Amniotic stem cell (primary cell): ENCODE results near the gene DNAAF5.
"Not testable (repeated sequence)": the region's sequence is repeated elsewhere in the genome, so short reads cannot be mapped to it uniquely, and the experiment has no call there.

Source experiments
- DNase-seq: peaks from one replicate; lab custom pipeline; 2025; lab: John Stamatoyannopoulos, UW

Gene DNAAF5

DNA sequence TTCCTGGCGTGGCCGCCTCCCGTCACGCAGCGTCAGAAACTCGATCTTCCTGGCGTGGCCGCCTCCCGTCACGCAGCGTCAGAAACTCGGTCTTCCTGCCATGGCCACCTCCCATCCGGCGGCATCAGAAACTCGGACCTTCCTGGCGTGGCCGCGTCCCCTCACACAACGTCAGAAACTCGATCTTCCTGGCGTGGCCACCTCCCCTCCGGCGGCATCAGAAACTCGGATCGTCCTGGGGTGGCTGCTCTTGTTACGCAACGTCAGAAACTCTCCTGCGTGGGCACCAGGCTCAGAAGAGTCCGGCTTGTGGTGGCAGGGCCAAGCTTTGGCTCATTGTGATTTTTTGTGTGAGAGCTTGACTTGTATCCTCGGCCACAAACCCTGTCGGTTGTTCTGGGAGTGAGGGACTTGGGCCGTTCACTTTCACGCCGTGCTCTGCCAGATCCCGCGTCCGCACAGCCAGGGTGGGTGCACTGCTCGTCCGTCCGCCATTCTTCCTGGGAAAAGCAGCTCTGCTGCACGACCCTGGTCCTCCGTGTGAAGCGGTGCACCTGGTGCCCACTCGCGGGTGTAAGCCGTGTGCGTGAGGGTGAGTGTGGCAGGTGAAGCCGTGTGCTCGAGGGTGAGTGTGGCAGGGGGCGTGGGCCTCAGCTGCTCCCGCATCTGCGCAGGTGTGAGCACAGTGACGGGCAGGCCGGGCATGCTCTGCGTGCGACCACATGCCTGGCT, 56.4 kb downstream of the DNAAF5 start:
- DNase-seq = no peak

- DNase-seq = no peak
Measured at GRCh38 chr7:783556-784490, 57.3 kb downstream of the DNAAF5 start.

- DNase-seq = no peak
Measured at GRCh38 chr7:784971-785370, 58.5 kb downstream of the DNAAF5 start.

GRCh38 chr7:785416-785815, 58.9 kb downstream of the DNAAF5 start:
- DNase-seq = no peak

DNA sequence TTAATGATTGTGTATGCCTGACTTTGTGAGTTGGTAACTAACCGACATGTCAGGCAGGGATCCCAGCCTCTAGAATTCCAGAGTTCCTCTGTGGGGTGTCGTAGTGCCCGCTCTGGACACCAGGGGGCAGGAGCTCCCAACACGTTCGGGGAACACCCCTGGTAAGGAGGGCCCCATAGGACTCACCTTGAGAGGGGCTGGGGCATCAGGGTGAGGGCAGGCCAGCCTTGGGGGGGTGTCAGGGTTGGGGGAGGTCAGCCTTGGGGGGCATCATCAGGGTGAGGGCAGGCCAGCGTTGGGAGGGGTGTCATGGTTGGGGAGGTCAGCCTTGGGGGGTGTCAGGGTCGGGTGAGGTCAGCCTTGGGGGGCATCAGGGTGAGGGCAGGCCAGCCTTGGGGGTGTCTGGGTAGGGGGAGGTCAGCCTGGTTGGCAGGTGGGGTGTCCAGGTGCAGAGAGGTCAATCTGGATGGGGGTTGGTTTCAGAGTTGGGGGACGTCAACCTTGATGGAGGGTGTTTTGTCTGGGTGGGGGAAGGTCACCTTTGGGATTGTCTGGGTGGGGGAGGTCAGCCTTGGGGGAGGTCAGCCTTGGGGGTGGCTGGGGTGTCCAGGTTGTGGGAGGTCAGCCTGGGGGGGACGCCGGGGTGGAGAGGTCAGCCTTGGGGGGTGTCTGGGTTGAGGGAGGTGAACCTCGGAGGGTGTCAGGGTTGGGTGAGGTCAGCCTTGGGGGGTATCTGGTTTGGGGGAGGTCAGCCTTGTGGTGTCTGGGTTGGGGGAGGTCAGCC, 60.2 kb downstream of the DNAAF5 start:
- peak; percentile 15 for DNase-seq

- DNase-seq = no peak
Measured at GRCh38 chr7:787332-788240, 61.1 kb downstream of the DNAAF5 start.

DNA sequence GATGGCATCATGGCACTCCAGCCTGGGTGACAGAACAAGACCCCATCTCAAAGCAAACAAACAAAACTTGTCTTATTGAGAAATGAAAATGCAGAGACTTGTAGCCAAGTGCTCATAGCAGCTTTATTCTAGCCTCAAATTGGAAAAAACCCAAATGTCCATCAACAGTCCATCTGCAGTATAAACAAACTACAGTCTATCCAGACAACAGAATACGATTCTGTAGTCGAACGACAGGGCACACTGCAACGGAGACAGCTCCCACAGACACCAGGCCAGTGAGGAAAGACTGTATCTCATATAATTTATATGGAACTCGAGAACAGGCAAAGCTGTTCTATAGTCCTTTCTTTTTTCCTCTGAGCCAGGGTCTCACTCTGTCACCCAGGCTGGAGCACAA, 65.0 kb downstream of the DNAAF5 start:
- no peak for DNase-seq

DNA sequence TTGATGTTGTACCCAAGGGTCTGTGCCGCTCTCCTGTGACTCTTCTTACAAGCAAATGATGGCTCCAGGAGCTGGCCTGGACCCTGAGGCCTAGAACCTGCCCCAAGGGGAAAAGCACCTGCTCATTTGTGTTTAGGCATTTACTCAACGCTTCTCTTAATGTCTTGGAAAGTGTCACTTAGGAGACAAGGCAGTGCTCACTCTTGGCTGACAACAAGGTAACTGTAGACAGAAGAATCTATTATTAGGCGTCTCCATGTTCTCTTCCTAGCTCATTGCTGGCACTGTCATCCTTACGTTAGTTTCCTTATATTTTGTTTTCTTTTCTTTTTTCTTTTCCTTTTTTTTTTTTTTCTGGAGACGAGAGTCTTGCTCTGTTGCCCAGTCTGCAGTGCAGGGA, 67.7 kb downstream of the DNAAF5 start:
- no peak for DNase-seq

GRCh38 chr7:794671-795329, 68.3 kb downstream of the DNAAF5 start:
- no peak for DNase-seq

DNA sequence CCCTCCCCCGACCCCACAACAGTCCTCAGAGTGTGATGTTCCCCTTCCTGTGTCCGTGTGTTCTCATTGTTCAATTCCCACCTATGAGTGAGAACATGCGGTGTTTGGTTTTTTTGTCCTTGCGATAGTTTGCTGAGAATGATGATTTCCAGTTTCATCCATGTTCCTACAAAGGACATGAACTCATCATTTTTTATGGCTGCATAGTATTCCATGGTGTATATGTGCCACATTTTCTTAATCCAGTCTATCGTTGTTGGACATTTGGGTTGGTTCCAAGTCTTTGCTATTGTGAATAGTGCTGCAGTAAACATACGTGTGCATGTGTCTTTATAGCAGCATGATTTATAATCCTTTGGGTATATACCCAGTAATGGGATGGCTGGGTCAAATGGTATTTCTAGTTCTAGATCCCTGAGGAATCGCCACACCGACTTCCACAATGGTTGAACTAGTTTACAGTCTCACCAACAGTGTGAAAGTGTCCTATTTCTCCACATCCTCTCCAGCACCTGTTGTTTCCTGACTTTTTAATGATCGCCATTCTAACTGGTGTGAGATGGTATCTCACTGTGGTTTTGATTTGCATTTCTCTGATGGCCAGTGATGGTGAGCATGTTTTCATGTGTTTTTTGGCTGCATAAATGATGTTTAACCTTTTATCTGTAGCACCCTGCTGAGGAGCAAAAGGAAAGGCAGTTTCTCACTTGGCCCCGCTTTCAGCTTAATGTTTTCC, 70.1 kb downstream of the DNAAF5 start:
- not testable (repeated sequence) for DNase-seq

GRCh38 chr7:798921-799470, 72.5 kb downstream of the DNAAF5 start:
- no peak for DNase-seq

- DNase-seq = no peak
Measured at GRCh38 chr7:800692-801091, 74.2 kb downstream of the DNAAF5 start.

DNA sequence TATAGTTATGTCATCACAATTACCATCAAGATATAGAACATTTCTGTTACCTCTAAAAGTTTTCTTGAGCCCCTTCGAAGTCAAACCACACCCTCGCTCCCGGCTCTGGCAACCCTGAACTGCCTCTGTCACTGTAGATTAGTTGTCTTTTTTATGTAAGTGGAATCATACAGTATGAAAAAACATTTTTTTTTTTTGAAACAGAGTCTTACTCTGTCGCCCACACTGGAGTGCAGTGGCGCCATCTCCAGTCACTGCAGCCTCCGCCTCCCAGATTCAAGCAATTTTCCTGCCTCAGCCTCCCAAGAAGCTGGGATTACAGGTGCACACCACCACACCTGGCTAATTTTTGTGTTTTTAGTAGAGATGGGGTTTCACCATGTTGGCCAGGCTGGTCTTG, 74.9 kb downstream of the DNAAF5 start:
- not testable (repeated sequence) for DNase-seq

- no peak for DNase-seq
Measured at GRCh38 chr7:801940-802381, 75.5 kb downstream of the DNAAF5 start.

DNA sequence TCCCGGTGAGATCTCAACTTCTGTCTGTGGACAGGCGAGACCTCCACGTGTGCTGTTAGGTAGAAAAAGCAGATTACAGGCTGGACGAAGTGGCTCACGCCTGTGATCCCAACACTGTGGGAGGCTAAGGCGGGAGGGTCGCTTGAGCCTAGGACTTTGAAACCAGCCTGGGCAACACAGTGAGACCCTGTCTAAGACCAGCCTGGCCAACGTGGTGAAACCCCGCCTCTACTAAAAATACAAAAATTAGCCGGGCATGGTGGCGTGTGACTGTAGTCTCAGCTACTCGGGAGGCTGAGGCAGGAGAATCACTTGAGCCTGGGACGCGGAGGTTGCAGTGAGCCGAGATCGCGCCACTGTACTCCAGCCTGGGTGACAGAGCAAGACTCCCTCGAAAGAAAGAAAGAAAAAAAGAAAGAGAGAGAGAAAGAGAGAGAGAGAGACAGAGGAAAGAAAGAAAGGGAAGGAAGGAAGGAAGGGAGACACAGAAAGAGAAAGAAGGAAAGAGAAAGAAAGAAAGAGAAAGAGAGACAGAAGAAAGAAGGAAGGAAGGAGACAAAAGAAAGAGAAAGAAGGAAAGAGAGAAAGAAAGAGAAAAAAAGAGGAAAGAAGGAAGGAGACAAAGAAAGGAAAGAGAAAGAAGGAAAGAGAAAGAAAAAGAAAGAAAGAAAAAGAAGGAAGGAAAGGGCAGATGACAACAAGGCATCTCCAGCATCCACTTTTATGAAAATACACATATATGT, 76.2 kb downstream of the DNAAF5 start:
- DNase-seq = no peak

DNA sequence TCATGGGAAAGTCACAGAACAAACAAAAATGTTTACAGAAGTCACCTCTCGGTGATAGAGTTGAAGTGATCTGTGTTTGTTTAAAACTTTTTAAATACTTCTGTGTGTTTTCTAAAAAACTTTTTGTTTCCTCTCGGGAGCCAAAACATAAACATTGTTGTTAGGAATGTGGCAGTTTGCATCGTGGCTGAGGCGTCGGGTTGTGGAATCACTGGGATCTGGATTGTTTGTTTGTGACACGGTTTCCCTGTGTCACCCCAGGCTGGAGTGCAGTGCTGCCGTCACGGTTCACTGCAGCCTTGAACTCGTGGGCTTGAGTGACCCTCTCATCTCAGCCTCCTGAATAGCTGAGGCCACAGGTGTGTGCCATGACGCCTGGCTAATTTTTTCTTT, 76.7 kb downstream of the DNAAF5 start:
- no peak for DNase-seq

DNA sequence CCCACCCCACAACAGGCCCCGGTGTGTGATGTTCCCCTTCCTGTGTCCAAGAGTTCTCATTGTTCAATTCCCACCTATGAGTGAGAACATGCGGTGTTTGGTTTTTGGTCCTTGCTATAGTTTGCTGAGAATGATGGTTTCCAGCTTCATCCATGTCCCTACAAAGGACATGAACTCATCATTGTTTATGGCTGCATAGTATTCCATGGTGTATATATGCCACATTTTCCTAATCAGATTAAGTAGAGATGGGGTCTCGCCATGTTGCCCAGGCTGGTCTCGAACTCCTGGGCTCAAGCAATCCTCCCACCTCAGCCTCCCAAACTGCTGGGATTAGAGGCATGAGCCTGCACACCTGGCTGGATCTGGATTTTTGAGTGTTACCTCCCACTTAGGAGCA, 77.3 kb downstream of the DNAAF5 start:
- DNase-seq = not testable (repeated sequence)

GRCh38 chr7:805261-805660, 78.8 kb downstream of the DNAAF5 start:
- DNase-seq = no peak
